NCI-H226 (cell line): ENCODE results near the gene IQGAP2.
"Not testable (repeated sequence)": the region's sequence is repeated elsewhere in the genome, so short reads cannot be mapped to it uniquely, and the experiment has no call there.

Experiments
- DNase-seq: peaks from one replicate; pipeline ENCODE4 v3.0.0-alpha.2; 2015

The IQGAP2 gene

DNA sequence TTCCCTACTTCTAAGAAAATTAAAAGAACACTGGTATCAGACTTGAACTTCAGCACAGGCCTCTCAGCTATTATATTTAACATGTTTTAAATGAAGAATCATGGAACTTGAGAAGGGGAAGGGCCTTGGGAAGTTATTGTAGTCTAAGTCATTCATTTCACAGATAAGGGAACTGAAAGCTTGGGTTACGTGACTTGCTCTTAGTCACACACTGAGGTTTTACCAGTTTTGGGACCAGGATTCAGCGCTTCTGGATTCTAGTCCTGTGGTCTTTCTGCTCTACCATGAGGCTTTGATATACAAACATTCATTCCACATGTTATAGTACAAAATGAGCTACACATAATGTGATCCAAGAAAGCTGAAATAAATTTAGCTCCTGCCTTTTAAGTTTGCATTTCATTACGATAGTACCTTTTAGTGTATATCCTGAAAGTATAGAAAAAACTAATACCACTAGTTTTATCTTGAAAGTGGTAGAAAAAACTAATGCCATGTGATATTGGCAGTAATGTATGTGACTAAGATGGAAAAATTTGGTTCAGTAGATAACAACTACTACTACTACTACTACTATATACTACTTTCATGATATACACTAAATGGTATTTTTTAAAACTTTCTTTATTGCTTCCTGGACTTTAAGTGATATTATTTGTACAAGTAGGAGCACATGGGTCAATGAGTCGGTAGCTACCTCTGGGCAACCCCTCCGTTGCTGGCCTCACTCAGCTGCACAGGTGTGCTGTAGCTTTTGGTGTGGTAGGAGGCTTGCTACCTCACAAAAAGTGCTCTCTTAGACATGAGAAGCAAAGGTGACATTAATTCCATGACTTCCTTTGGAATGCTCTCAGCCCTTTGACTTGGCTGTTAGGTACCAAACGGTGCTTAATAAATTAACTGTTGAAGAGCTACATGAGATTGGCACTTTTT, 179.4 kb downstream of the IQGAP2 start:
- peak; percentile 68 for DNase-seq

DNA sequence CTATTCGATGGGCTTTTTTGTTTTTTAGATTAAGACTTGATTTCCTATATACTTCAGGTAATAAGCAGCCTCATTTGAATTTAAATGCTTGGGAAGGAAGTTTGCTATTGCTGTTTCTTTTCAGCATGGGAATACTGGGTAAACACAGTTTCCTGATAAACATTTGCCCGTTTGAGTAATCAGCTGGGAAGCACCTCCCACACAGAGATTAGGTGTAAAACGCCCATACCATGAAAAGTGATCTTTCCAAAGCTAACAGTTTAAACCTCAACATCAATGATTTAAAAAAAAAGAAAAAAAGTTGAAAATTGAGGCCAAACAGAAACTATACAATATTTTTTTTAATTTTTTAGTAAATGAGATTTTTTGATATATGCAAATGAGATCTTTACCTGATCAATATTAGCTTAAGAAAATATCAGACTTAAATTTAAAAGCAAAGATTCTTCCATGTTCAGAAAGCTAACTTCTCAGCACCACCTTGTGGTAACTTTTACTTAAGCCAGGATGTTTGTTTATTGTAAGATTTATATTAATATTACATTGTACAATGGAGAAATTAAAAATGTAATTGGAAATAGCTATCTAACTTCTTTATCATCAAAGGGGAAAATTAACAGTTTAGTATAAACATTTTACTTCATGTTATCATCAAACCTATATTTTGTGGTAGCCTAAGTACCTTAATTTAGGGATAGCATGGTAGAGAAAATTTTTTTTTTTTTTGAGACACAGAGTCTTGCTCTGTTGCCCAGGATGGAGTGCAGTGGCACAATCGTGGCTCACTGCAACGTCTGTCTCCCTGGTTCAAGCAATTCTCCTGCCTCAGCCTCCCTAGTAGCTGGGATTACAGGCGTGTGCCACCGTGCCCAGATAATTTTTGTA, 180.3 kb downstream of the IQGAP2 start:
- no peak for DNase-seq

DNA sequence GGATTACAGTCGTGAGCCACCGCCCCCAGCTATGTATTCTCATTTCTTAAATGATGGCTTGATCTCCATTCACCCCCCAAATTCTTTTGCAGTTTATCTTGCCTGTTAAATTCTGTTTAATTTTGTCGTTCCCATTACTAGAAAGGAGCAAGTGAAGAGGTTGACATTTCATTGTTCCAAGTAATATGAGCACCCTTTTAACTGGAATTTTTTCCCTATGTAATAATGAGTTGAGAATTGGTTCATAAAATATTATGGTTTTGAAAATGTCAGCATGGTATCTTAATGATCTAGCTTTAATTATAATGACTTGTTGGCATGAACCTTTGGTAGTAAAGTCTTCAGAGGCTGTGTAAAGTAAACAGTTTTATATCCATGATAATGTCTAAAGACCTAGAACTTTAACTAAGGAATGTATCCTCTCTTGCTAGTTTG, 182.7 kb downstream of the IQGAP2 start:
- no peak for DNase-seq

DNA sequence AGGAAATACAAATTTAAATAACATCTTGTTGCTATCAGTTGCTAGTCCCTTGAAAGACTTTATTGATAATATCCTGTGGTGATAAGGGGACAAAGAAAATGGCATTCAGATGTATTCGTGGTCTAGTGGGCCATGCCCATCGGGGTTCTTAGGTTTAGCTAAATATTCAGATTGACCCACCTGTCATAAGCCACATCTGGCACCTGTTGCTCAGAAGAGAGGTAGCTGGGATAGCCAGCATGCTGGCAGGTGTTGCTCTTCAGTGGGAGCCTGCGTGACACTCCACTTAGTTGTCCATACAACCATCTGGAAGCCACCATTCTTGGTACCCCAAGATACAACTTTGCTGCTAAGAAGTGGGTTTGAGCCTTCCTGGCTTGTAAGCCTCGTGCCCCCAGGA, 183.4 kb downstream of the IQGAP2 start:
- no peak for DNase-seq

DNA sequence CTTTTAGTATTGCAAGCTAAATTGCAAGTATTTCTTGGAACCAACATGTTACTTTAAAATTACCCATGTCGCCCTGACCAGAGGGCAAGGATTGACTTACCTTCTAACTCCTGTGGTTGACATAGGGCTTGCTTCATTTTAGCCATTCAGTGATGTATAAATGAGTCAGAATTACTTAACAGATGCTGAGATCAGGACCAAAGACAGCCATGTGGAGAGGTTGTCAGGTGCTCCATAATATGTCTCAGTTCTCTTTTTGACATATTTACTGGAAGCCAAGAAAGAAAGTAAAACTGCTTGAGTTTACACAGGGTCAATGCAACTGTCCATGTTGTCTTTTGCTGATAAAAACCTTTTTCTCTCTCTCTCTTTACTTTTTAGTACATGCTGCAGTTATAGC, 186.9 kb downstream of the IQGAP2 start:
- no peak for DNase-seq

DNA sequence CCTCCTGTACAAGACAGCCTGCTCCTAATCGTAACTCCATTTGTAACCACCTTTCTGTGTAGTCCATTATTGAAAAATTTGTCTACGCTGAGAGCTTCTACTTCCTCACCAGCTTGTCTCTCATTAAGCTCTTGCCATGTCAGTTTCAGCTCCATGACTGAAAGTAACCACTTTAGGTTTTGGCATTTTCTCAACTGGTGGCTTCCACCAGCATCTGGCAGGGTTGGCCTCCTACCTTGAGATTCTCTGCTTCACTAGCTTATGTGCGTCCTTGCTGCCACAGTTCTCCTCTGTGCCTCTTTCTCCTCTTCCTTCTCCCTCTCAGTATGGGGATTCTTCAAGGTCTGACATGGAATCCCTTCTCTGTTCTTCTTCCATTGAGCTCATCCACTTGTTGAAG, 188.3 kb downstream of the IQGAP2 start:
- DNase-seq, result no peak

DNA sequence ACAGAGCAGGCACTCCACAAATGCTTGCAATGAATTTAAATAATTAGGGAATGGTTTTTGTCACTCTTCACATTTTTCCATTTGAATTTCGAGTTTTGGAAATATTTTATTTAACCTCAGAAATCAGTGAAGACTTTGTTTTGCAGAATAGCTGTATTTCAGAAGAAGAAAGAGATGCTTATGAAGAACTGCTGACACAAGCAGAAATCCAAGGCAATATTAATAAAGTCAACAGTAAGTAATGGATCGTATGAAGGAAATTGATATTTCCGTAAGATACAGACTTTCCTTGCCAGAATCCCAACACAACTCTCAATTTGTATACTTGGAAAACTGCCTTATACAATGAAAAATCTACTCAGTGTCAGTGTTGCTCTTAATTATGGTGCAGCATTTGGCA, 189.6 kb downstream of the IQGAP2 start:
- no peak for DNase-seq

DNA sequence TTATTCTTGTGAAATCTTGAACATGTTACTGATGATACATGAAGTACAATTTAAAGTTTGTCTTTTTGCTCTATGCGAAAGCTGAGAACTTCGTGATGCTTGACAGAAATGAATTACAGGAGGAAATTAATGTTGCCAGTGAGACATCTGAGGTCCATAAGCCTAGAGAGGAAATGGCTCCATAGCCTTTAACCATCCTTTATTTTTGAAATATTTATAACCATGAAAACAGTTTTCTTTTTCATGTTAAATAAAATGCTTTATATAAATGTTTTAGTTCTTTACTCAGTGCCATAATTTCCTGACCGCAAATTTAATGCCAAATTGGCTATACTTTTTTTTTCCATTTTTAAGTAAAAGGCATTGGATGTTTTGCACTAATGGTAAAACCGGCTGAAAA, 191.0 kb downstream of the IQGAP2 start:
- DNase-seq, result no peak

DNA sequence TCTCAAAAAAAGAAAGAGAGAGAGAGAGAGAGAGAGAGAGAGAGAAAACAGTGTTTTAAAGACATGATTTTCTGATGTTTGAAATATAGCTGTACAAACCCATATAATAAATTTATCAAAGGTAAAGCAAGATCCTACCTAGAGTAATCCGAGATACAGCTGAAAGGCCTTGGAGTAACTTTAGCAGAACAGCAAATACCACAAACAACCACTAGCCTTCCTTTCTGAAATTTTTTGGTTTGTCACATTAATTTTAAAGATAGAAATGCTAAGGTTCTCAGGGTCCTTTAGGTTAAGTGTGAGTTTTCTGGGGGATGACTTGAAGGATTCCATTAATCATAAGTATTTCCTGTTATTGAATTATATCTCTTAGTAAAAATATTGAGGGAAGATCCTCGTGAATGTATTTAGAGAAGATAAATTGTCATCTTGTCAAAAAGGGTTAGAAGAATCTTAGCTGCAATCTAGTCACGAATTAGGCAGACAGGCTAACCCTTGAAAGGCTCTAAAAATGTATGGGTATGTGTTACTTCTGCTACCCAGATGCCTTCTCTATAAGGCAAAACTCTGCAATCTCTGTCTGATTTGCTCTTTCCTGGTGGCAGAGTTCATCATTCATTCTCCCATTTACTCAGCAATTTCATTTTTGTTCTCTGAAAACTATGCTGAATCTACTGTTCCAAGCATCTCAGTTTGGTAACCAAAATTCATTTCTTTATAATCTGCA, 192.8 kb downstream of the IQGAP2 start:
- no peak for DNase-seq

DNA sequence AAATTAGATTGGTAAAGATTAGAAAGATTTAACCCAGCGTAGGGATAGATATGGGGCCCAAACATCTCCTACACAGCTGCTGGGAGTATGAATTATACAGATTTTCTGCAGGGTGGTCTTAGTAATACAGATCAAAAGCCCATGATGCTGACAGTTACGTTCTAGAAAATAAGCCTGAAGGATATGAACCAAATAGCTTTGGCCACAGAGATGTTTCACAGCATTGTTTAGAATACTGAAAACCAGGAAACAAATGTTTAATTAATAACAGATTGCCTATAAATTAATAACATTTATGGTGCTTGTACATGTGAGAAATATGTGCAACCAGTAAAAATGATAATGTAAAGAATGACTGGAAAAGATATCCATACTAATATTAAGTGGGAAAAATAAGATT, 195.4 kb downstream of the IQGAP2 start:
- DNase-seq, result no peak

DNA sequence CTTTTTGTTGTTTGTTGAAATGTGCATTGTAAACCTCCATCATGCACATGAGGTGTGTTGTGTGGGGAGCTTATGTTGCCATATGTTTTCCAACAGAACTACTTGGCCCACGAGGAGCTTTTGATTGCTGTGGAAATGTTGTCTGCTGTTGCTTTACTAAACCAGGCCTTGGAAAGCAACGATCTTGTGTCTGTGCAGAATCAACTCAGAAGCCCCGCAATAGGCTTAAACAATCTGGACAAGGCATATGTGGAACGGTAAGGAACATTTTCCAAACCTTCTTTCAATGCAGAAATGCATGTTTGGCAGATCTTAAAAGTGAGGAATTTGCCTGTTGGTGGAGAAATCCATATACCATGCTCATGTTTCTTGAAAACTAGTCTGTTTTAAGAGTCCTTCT, 197.6 kb downstream of the IQGAP2 start:
- DNase-seq, result no peak

DNA sequence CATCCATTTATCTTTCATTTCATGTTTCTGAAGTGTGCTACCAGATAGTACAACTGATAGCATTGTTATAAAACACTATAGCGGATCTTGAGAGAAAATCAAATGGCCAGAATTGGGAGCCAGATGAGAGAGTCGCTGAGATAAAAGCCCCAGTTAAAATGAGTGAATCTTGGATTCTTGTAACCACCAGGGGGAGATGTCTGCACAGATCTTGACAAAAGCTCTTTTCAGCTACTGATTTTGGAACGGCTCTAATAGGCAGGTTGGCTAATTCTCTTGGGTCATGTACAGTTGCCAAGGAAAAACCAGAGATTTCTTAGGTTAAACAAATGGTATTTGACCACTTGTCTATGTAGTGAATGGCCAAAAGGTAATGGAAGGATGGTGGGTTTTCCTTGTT, 198.4 kb downstream of the IQGAP2 start:
- no peak for DNase-seq

DNA sequence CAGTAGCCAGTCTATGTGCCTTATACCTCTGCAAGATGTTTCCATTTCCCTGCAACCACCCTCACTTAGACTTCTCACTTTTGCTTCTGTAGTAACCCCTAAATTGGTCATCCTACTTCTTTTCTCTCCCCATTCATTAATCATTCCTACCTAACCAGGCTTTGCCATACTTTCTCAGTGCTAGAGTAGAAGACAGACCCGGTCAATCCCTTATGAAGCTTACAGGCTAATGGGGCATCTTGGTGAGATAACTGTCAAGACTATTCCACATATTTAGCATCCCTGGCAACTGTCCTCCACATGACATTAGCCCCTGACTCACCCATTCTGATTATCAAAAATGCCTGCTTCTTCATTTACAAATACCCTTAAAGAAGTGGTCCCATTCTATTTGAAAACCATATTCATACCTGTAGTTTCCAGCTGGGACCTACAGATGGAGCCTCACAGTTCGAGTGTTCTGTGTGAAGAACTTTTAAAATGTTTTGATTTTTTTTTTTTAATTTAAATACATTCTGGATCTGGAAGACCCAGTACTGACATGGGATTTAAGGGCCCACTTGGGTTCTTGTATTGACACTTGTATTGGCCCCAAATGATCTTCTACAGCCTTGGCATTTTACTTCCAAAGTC, 199.1 kb downstream of the IQGAP2 start:
- no peak for DNase-seq

DNA sequence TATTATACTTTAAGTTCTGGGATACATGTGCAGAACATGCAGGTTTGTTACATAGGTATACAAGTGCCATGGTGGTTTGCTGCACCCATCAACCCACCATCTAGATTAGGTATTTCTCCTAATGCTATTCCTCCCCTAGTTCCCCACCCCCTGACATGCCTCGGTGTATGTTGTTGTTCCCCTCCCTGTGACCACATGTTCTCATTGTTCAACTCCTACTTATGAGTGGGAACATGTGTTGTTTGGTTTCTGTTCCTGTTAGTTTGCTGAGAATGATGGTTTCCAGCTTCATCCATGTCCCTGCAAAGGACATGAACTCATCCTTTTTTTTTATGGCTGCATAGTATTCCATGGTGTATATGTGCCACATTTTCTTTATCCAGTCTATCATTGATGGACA, 200.9 kb downstream of the IQGAP2 start:
- not testable (repeated sequence) for DNase-seq

DNA sequence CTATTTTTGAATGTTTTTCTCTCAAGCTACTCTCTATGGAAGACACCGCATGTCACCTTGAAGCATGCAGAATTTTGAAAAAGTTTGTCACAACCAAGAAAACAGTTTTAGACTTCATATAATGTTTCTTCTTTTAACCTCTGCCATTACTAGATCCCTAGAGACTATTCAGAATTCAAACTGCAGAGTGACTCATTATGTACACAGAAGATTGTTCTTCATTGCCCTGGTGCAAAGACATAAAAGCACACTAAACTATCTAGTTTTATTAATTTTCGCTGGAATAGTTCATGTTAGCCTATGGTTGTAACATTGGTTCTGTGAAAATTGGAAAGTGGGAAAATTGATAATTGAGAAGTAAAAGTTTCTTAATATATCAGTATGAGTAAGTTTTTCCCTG, 201.8 kb downstream of the IQGAP2 start:
- DNase-seq, result no peak

DNA sequence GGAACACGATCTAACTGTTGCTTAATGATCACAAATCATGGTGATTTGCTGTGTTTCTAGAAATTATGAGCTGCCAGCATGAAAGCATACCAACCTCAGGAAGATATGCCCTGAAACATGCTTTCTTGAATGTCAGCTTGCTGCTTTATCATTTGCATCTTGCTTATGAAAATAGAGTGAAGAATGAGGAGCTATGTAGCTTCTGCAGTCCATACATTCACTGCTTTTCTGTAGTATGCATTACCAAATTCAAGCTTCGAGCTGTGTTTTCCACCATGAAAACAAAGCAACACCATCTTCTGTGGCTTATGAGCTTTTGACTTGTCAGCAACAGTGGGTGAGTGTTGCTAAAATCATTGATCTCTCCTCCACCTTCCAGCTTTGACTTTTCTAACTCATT, 203.6 kb downstream of the IQGAP2 start:
- DNase-seq, result no peak

DNA sequence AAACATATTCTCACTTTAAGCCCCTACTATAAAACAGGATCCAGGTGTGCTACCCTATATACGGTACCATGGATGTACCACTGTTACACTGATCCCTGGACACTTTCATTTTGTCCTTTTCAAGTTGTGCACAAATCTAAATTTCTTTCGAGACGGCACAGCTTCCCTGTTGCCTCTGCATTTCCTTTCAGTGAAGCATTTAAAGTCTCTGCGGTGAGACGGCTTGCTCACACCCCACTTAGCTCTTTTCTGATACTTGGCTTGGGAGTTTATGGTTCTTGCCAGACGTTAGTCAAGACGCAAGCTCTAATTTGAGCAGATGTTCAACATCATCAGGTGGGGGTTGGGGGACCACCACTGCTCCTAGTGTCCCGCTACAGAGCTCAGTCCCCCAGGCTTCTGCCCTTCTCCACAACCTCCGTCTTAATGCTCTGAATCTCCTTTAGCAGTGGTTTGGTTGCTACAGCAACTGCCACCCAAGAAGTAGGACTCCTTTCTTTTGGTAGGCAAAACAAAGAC, 204.3 kb downstream of the IQGAP2 start:
- DNase-seq, result no peak

DNA sequence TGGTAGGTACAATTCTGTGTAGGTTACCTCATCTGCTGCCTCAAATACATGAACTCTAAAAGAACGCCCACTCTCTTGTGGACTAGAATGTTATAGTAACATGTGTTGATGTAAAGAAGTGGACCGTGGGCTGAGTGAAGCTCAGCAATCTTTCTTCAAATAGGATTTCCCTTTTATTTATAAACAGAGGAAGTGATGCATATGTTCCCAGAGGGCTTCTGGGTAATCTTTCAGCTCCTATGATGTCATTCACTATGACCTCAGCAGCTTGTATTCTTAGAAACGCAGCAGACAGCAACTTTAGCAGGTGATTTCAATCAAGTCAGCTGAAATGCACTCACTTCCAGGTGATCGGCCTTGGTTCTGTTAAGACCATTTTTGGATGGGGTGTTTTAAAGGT, 205.7 kb downstream of the IQGAP2 start:
- peak; percentile 42 for DNase-seq

DNA sequence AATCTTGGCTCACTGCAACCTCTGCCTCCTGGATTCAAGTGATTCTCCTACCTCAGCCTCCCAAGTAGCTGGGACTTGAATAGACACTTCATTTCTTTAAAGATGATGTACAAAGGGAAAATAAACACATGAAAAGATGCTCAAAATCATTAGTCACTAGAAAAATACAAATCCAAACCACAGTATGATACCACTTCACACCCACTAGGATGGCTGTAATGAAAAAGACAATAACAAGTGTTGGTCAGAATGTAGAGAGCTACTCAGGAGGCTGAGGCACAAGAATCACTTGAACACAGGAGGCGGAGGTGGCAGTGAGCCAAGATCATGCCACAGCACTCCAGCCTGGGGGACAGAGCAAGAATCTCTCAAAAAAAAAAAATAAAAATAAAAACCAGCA, 207.1 kb downstream of the IQGAP2 start:
- DNase-seq, result no peak

DNA sequence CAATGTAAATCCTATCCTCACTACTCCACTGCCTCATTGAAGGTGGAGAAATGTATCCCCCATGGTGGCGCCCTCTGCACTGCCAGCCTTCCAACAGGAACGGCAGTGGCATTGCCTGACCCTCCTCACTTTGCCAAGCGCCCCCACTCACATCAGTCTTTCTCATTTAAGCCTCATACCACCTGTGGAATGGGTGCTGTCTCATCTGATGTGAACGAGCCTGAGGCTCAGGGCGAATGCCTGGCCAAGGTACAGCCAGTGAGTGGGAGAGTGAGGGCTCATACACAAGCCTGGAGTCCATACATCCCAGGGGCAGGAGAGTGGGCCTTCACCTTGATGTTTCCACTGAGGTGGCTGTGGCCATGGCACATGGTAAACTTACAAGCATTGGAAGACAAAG, 209.9 kb downstream of the IQGAP2 start:
- no peak for DNase-seq

DNA sequence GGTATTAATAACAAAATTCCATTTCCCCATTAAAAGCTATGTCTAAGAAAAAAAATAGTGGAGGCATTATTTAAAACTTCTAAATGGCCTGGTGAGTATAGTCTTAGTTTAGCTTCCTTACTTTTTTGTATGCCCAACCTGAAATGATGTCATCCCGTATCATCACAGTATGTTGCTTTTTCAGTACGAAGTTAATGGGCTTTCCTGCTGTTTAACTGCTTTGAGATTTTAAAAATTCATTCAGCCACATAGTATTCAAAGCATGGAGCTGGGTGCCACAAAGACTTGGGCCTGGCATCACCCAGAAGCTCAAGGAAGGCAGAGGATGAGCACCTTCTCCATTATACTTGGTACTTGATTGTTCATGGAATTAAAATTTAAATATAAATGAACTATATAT, 212.7 kb downstream of the IQGAP2 start:
- DNase-seq, result peak; percentile 10

DNA sequence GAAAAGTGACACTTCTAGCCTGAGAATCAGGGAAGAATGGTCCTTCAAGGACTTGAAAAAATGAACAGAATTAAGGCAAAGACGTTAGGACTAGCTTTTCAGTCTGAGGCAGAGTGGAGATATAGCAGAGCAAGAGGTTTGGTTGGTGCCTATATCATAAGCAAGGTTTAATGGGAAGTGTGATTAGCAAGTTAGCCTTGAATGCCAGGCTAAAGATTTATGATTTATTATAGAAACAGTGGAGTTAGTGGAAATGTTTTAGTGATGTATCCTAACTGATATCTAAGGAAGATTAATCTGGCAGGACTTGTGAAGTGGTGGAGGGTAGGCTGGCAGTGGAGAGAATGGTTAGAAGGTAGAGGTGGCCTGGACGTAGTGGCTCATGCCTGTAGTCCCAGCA, 213.1 kb downstream of the IQGAP2 start:
- no peak for DNase-seq

DNA sequence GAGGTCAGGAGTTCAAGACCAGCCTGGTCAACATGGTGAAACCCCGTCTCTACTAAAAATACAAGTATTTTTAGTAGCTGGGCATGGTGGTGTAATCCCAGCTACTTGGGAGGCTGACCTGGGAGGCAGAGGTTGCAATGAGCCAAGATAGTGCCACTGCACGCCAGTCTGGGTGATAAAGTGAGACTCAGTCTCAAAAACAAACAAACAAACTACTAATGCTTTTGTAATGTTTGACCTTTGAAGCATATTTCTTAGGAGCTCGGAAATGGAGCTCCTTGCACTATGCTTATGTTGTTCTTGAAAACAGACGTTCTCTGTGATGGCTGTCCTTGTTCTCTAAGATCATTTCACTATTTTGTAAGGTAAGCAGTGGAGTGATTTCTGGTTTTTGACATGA, 214.1 kb downstream of the IQGAP2 start:
- DNase-seq, result peak; percentile 53
